Measurements from ENCODE around the gene H6PD.

H6PD gene

GRCh38 chr1:9260059-9260766 is 25.6 kb downstream of the H6PD start:
- DNase-seq (ENCODE audit: low spot score) = no peak

DNA sequence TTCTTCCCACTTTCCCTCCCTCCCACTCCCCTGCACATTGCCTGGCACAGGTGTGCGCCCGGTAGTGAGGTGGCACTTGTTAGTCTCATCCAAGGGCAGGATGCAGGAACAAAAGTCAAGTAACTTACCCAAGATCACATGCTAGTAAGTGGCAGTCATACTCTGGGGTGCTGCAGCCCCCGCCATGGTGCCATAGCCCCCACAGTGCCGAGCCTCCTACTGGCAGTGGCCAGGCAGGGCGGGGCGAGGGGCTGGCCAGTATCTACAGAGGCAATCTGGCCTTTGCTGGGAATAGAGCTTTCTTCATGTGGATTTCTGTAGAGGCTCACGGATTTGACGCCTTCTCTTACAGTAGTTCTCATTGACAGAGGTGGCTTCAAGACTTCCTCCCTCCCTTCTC is 26.9 kb downstream of the H6PD start:
- DNase-seq (ENCODE audit: low spot score) = no peak

- no peak for DNase-seq (ENCODE audit: low spot score)
Observed at GRCh38 chr1:9262096-9262986, 27.8 kb downstream of the H6PD start.

DNA sequence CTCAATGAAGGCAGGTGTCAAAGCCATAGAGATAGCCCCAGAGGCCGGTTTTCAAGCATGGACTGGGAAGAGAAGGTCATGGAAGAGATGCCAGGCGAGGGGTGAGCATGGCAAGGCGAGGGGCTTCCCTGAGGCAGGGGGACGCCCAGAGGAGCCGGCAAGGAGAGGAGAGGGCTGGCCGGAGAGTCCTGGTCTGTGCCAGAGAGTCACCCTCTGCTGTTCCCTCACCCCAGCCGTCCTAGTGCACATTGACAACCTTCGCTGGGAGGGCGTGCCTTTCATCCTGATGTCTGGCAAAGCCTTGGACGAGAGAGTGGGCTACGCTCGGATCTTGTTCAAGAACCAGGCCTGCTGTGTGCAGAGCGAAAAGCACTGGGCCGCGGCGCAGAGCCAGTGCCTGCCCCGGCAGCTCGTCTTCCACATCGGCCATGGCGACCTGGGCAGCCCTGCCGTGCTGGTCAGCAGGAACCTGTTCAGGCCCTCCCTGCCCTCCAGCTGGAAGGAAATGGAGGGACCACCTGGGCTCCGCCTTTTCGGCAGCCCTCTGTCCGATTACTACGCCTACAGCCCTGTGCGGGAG is 28.8 kb downstream of the H6PD start:
- DNase-seq (ENCODE audit: low spot score) = no peak

DNA sequence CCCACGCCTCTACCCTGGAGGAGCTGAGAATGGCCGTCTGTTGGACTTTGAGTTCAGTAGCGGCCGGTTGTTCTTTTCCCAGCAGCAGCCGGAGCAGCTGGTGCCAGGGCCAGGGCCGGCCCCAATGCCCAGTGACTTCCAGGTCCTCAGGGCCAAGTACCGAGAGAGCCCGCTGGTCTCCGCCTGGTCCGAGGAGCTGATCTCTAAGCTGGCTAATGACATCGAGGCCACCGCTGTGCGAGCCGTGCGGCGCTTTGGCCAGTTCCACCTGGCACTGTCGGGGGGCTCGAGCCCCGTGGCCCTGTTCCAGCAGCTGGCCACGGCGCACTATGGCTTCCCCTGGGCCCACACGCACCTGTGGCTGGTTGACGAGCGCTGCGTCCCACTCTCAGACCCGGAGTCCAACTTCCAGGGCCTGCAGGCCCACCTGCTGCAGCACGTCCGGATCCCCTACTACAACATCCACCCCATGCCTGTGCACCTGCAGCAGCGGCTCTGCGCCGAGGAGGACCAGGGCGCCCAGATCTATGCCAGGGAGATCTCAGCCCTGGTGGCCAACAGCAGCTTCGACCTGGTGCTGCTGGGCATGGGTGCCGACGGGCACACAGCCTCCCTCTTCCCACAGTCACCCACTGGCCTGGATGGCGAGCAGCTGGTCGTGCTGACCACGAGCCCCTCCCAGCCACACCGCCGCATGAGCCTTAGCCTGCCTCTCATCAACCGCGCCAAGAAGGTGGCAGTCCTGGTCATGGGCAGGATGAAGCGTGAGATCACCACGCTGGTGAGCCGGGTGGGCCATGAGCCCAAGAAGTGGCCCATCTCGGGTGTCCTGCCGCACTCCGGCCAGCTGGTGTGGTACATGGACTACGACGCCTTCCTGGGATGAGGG is 29.7 kb downstream of the H6PD start:
- DNase-seq (ENCODE audit: low spot score) = no peak

DNA sequence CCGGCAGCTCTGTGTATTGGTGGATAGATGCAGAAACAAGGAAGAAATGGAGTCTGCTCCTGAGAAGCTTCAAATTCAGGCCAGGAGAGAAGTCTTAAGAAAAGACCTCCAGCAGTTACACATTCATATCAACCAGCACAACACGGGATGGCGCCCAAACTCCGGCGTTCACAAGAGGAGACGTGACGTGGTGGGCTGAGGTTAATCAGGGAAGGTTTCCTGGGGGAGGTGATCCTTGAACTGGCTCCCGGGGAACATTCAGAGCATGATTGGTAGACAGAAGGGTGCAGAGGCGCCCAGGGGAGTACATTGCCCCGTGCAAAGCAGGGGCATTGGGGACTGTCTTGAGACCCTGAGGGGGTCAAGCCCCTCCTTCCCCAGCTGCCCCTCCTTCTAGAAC is 30.5 kb downstream of the H6PD start:
- no peak for DNase-seq (ENCODE audit: low spot score)

GRCh38 chr1:9265968-9266367 is 31.4 kb downstream of the H6PD start:
- no peak for DNase-seq (ENCODE audit: low spot score)

DNA sequence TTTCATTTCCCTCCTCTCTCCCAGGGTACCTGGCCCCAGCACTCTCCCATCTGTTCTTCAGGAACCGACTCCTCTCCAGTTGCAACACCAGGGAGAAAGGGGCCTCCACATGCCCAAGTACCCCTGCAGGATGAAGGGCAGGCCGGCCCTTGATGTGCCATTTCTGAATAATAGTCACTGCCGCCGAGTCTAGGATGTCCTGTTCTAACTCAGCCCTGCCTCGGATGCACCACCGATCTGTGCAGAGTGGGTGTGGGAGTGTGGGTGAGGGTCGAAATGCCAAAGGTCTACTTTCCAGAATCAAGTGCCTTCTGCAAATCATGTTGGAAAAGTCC is 32.7 kb downstream of the H6PD start:
- no peak for DNase-seq (ENCODE audit: low spot score)

- DNase-seq (ENCODE audit: low spot score) = no peak
Observed at GRCh38 chr1:9267827-9268581, 33.4 kb downstream of the H6PD start.

- DNase-seq (ENCODE audit: low spot score) = no peak
Observed at GRCh38 chr1:9269078-9269501, 34.5 kb downstream of the H6PD start.

DNA sequence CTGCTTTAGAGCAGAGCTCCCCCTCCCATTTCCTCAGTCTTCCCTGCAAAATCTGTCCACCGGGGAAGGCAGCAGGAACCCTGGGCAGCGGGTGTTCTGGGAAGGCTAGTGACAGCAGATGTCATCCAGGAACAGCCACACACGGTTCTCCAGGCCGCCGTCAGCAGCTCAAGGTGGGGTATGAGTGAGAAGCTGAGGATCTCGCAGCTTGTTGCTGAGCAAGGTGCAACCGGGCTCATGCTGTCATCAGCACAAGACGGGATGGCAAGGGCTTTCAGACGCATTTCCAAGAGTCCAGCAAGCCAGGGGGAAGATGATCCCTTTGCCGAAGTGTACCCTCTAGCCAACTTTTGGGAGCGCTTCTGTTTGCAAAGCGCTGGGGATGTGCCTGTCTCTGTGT is 35.1 kb downstream of the H6PD start:
- no peak for DNase-seq (ENCODE audit: low spot score)

DNA sequence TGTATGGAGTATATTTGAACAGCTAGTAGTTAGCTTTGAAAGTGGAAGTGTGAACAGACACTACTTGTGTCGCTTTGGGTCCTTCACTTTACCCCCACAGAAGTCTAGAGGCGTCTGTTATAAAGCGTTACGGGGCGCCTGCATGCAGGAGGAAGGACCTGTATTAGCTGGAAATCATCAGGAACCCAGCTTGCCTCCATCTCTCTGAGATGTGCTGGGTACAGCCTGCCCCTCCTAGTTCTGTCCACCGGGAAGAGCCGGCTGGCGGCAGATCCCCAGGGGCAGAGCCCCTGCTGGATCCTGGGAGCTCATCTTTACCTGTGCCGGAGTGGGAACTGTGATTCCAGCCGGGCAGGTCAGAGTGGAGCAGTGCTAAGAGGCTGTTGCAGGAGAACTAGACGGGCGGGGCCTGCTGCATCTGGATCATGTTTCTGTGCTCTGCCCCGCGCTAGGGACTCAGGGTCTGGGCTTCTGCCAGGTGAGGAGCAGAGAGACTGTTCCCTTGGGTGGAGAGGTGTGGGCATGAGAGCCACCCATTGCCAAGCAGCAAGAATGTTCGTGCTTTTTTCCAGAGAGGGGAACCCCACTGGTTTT is 35.8 kb downstream of the H6PD start:
- peak; percentile 30 for DNase-seq (ENCODE audit: low spot score)

DNA sequence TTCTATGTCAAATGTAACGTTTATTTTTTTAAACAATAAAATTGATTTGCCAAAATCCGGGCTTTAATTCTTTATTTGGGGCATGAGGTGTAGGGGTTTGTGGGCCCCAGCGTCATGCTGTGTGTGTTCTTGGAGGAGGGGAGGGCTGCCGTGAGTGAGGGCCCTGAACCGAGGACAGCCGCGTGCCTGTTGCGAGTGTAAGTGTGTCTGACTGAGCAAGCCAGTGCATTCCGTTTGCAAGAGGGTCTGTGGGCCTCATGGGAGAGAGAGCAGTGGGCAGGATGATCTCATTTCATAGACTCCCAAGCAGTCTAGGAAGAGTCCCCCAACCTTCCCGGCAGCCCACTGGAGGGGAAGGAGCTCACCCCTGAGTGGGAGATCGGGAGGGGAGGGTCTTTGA is 36.7 kb downstream of the H6PD start:
- no peak for DNase-seq (ENCODE audit: low spot score)

DNA sequence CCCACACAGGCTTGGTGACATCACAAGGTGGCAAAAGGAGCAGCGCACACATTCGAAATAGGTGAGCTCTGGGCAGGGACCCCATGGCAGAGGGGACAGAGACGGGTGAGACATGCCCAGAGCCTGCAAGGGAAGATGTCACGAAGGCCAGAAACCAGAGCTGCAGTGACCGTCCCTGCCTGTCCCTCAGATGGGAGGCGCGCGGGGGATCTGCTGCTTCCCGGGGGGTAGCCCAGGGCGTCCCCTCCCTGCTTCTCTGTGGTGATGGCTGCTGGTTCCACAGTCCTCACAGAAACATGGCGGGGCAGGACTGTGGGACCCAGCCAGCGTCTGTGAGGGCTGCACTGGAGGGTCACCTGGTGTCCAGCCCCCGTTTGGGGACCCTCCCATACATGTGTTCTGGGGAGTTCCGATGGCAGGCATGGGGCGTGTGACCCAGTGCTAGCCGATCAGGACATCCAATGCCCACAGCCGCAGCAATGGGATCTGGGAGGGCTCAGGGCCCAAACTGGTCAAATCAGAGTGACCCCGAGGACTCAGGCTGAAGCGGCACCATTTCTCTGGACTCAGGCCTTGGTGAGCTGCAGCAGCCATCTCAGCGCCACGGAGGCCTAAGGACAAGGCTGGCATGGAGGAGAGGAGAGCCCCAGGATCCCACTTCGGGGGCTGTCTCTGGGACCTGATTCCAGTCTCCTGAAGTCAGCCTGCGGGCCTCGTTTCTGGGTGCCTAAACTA is 37.5 kb downstream of the H6PD start:
- DNase-seq (ENCODE audit: low spot score) = no peak

GRCh38 chr1:9273177-9273576 is 38.6 kb downstream of the H6PD start:
- no peak for DNase-seq (ENCODE audit: low spot score)

DNA sequence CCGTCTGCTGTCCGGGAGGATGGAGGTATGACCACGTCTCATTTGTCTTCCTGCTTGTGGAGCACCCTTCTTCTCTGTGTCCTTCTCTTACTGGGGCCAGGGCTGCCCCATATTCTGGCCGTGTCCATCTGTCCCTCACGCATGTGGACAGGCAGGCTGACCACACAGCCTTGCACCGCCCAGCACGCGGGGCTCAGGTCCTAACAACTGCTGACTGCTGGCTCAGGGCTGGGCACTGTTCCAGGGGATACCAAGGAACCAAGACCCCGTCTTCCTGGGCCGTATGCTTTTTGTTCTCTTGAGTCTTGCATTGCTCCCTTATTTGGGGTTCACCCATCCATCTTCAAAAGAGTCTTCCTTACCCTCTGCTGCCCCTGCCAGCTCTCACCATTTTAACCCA is 40.6 kb downstream of the H6PD start:
- DNase-seq (ENCODE audit: low spot score) = no peak

DNA sequence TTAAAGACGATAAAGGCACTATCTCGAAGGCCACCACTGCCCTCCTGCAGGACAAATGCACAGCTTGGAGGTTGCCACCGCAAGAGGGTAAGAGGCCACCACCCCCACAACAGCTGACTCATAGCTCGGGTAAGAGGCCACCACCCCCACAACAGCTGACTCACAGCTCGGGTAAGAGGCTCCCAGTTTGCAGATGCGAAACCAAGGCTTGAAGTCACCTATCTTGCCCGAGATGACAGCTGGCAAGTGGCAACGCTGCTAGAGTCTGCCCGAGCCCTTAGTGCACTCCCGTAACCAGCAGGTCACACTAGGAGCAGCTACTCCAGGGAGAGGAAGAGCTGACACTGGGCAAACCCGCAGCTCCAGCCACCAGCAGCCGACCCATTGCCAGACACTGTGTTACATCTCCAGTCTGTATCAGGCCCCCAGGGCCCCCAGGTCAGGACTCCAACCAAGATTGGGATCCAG is 41.0 kb downstream of the H6PD start:
- peak; percentile 90 for DNase-seq (ENCODE audit: low spot score)

GRCh38 chr1:9278116-9278515 is 43.5 kb downstream of the H6PD start:
- DNase-seq (ENCODE audit: low spot score) = no peak

- no peak for DNase-seq (ENCODE audit: low spot score)
Observed at GRCh38 chr1:9278585-9279153, 44.1 kb downstream of the H6PD start.
